ENCODE measurements around the gene EDARADD.
"Not testable (repeated sequence)": the region's sequence is repeated elsewhere in the genome, so short reads cannot be mapped to it uniquely, and the experiment has no call there.

Gene EDARADD

GRCh38 chr1:236489710-236490377, 95.8 kb downstream of the EDARADD start:
- DNase-seq (ENCODE audit: low spot score), result peak; percentile 73

- DNase-seq (ENCODE audit: low spot score), result no peak
Measured at GRCh38 chr1:236491469-236492136, 97.5 kb downstream of the EDARADD start.

- DNase-seq (ENCODE audit: low spot score), result no peak
Measured at GRCh38 chr1:236492378-236492777, 98.3 kb downstream of the EDARADD start.

- DNase-seq (ENCODE audit: low spot score), result no peak
Measured at GRCh38 chr1:236494082-236494481, 100.0 kb downstream of the EDARADD start.

GRCh38 chr1:236494586-236495466, 100.7 kb downstream of the EDARADD start:
- no peak for DNase-seq (ENCODE audit: low spot score)

GRCh38 chr1:236495467-236496112, 101.5 kb downstream of the EDARADD start:
- DNase-seq (ENCODE audit: low spot score), result no peak

- no peak for DNase-seq (ENCODE audit: low spot score)
Measured at GRCh38 chr1:236497908-236498307, 103.8 kb downstream of the EDARADD start.

- no peak for DNase-seq (ENCODE audit: low spot score)
Measured at GRCh38 chr1:236501093-236501492, 107.0 kb downstream of the EDARADD start.

- DNase-seq (ENCODE audit: low spot score), result no peak
Measured at GRCh38 chr1:236502579-236502971, 108.5 kb downstream of the EDARADD start.

- DNase-seq (ENCODE audit: low spot score), result no peak
Measured at GRCh38 chr1:236502972-236503639, 109.0 kb downstream of the EDARADD start.

- not testable (repeated sequence) for DNase-seq (ENCODE audit: low spot score)
Measured at GRCh38 chr1:236504338-236504737, 110.3 kb downstream of the EDARADD start.

GRCh38 chr1:236507022-236507700, 113.1 kb downstream of the EDARADD start:
- no peak for DNase-seq (ENCODE audit: low spot score)

GRCh38 chr1:236508593-236509027, 114.5 kb downstream of the EDARADD start:
- DNase-seq (ENCODE audit: low spot score), result no peak

- DNase-seq (ENCODE audit: low spot score), result no peak
Measured at GRCh38 chr1:236509203-236509602, 115.1 kb downstream of the EDARADD start.

- DNase-seq (ENCODE audit: low spot score), result no peak
Measured at GRCh38 chr1:236509647-236510401, 115.7 kb downstream of the EDARADD start.

GRCh38 chr1:236511735-236512418, 117.8 kb downstream of the EDARADD start:
- DNase-seq (ENCODE audit: low spot score), result no peak

GRCh38 chr1:236514703-236515442, 120.8 kb downstream of the EDARADD start:
- DNase-seq (ENCODE audit: low spot score), result no peak

- no peak for DNase-seq (ENCODE audit: low spot score)
Measured at GRCh38 chr1:236515443-236515958, 121.4 kb downstream of the EDARADD start.
